SK-N-MC (cell line): ENCODE results near the gene ARHGAP26.
"Not testable (repeated sequence)": the region's sequence is repeated elsewhere in the genome, so short reads cannot be mapped to it uniquely, and the experiment has no call there.

Experiments
- DNase-seq: peaks from one replicate; pipeline ENCODE4 v3.0.0-alpha.2; 2011; ENCODE audit warnings: low read depth, low spot score
- H3K27ac ChIP-seq: fragments of 200-600 bp; sonication (generic); 2 replicates; pipeline ENCODE4 v1.5.1; 2016; ENCODE audit warnings: mixed run types
- H3K36me3 ChIP-seq: fragments of 200-600 bp; sonication (generic); 2 replicates; pipeline ENCODE4 v1.6.1; 2017; ENCODE audit warnings: antibody characterized with exemption, low read length, mixed read lengths; ENCODE audit not compliant: insufficient read depth
- H3K4me3 ChIP-seq: fragments of 200-600 bp; sonication (generic); 2 replicates; pipeline ENCODE4 v1.5.1; 2016
- H3K9ac ChIP-seq: fragments of 200-600 bp; sonication (generic); 2 replicates; pipeline ENCODE4 v1.8.0; 2017; ENCODE audit warnings: mixed run types, mixed read lengths; ENCODE audit not compliant: insufficient read length
- H3K9me3 ChIP-seq: fragments of 200-600 bp; sonication (generic); 2 replicates; pipeline ENCODE4 v1.6.1; 2017; ENCODE audit warnings: low read depth, mild to moderate bottlenecking, antibody characterized with exemption, low read length, moderate library complexity, mixed read lengths
- EZH2 ChIP-seq: fragments of 200-600 bp; sonication (generic); IDR thresholded peaks from one replicate; pipeline ENCODE4 v1.6.1; 2017; ENCODE audit warnings: antibody characterized with exemption
- FOXP2 ChIP-seq: optimal IDR thresholded peaks from 2 replicates; pipeline ENCODE3; 2011; ENCODE audit warnings: mild to moderate bottlenecking, moderate library complexity; ENCODE audit not compliant: insufficient read depth; ENCODE audit errors: extremely low read length, control extremely low read depth
- POLR2AphosphoS5 ChIP-seq: IDR thresholded peaks from 2 replicates; pipeline ENCODE4 v1.6.1; 2012; ENCODE audit warnings: mild to moderate bottlenecking, low read depth, low read length, borderline replicate concordance

Gene ARHGAP26

GRCh38 chr5:143201589-143201988 lies 431.4 kb downstream of the ARHGAP26 start:
- TF ChIP-seq FOXP2: no peak
- no peak for TF ChIP-seq POLR2AphosphoS5
- TF ChIP-seq EZH2: no peak
- DNase-seq: no peak
- H3K9ac ChIP-seq: no peak overlapping the region
- H3K9me3 ChIP-seq: no peaks in the 10 kb centered on the region
- H3K4me3 ChIP-seq: no peak overlapping the region
- no peak overlapping the region for H3K27ac ChIP-seq
- H3K36me3 ChIP-seq: no peaks in the 10 kb centered on the region

- H3K9me3 ChIP-seq, H3K36me3 ChIP-seq, H3K9ac ChIP-seq, H3K4me3 ChIP-seq, H3K27ac ChIP-seq, DNase-seq: not testable (repeated sequence)
Observed at GRCh38 chr5:143203301-143203956, 433.3 kb downstream of the ARHGAP26 start.

- no peak for DNase-seq
- TF ChIP-seq POLR2AphosphoS5: no peak
- TF ChIP-seq EZH2: no peak
- no peak for TF ChIP-seq FOXP2
- Histone ChIP-seq H3K9me3 (no peaks in the 10 kb centered on the region), H3K36me3 (no peaks in the 10 kb centered on the region), H3K9ac (no peak overlapping the region), H3K27ac (no peak overlapping the region), H3K4me3 (no peak overlapping the region)
Observed at GRCh38 chr5:143204474-143205246, 434.5 kb downstream of the ARHGAP26 start.

- Histone ChIP-seq H3K9ac (no peak overlapping the region), H3K27ac (no peak overlapping the region)
- no peak for DNase-seq
Observed at GRCh38 chr5:143205386-143205785, 435.2 kb downstream of the ARHGAP26 start.

GRCh38 chr5:143205883-143206195 lies 435.7 kb downstream of the ARHGAP26 start:
- H3K9ac ChIP-seq: no peak overlapping the region
- no peaks in the 10 kb centered on the region for H3K36me3 ChIP-seq
- no peak overlapping the region for H3K27ac ChIP-seq
- H3K4me3 ChIP-seq: no peak overlapping the region
- no peaks in the 10 kb centered on the region for H3K9me3 ChIP-seq
- TF ChIP-seq FOXP2: no peak
- no peak for TF ChIP-seq POLR2AphosphoS5
- TF ChIP-seq EZH2: no peak
- no peak for DNase-seq

More at GRCh38 chr5:143205386-143205785, 435.2 kb downstream of the ARHGAP26 start:
- H3K9me3 ChIP-seq: no peaks in the 10 kb centered on the region
- TF ChIP-seq EZH2 (no peak), FOXP2 (no peak), POLR2AphosphoS5 (no peak)
- H3K36me3 ChIP-seq: no peaks in the 10 kb centered on the region
- H3K4me3 ChIP-seq: no peak overlapping the region

- Histone ChIP-seq H3K9me3 (no peaks in the 10 kb centered on the region), H3K36me3 (no peaks in the 10 kb centered on the region), H3K9ac (no peak overlapping the region), H3K27ac (no peak overlapping the region), H3K4me3 (no peak overlapping the region)
- no peak for DNase-seq
- TF ChIP-seq EZH2 (no peak), FOXP2 (no peak), POLR2AphosphoS5 (no peak)
Observed at GRCh38 chr5:143206196-143207053, 436.2 kb downstream of the ARHGAP26 start.

- no peak overlapping the region for H3K27ac ChIP-seq
- no peak for DNase-seq
- no peak for TF ChIP-seq POLR2AphosphoS5
- no peak for TF ChIP-seq EZH2
- TF ChIP-seq FOXP2: no peak
- no peaks in the 10 kb centered on the region for H3K36me3 ChIP-seq
- no peak overlapping the region for H3K9ac ChIP-seq
- H3K4me3 ChIP-seq: no peak overlapping the region
- H3K9me3 ChIP-seq: no peaks in the 10 kb centered on the region
Observed at GRCh38 chr5:143207058-143207457, 436.9 kb downstream of the ARHGAP26 start.

- DNase-seq: no peak
- no peaks in the 10 kb centered on the region for H3K9me3 ChIP-seq
- TF ChIP-seq POLR2AphosphoS5: no peak
- no peak for TF ChIP-seq FOXP2
- TF ChIP-seq EZH2: no peak
- H3K9ac ChIP-seq: no peak overlapping the region
- H3K27ac ChIP-seq: no peak overlapping the region
- no peaks in the 10 kb centered on the region for H3K36me3 ChIP-seq
- H3K4me3 ChIP-seq: no peak overlapping the region
Observed at GRCh38 chr5:143207563-143208364, 437.6 kb downstream of the ARHGAP26 start.
